ENCODE measurements around the gene SIK2. TPM values are rescaled to one million over a fixed set of nuclear protein-coding genes. Genes with fewer than 3 reads are reported as not detected.

The SIK2 gene
- total and polyA plus RNA-seq, 2 donors (not counting 1 experiment from before 2014, with no cell fraction given): 4.9 to 21.8 TPM

GRCh38 chr11:111641339-111642015 is 39.2 kb downstream of the SIK2 start:
- Histone ChIP-seq H3K9me3 (ENCODE audit: control extremely low read depth in 1 of 3, control insufficient read depth in 2 of 3, insufficient read depth in 1 of 3, low read length in 2 of 3) (peaks cover 0 to 2% (median 0%) of the 10 kb centered on the region in 3 donors), H3K27me3 (replicated peaks in 1 of 4; ENCODE audit: control extremely low read depth in 1 of 4, control insufficient read depth in 3 of 4, insufficient read depth in 4 of 4, low read length in 3 of 4) (no peaks in the 10 kb centered on the region), H3K4me1 (ENCODE audit: control insufficient read depth in 2 of 2, insufficient read depth in 2 of 2, low read length in 2 of 2) (no peaks in the 10 kb centered on the region), H3K36me3 (replicated peaks in 1 of 2; ENCODE audit: control extremely low read depth in 1 of 2, control insufficient read depth in 1 of 2, extremely low read depth in 1 of 2, insufficient read depth in 2 of 2, low read length in 1 of 2) (peaks cover 1 to 10% of the 10 kb centered on the region in 2 experiments), H3K9ac (ENCODE audit: low read length) (no peak overlapping the region), H3K4me3 (ENCODE audit: control extremely low read depth in 1 of 5, extremely low read depth in 1 of 5, insufficient read depth in 1 of 5, low read depth in 2 of 5, low read length in 4 of 5) (no peak overlapping the region), H3K79me2 (ENCODE audit: control insufficient read depth, insufficient read depth, low read length) (peaks cover 33% of the 10 kb centered on the region), H4K20me1 (ENCODE audit: control insufficient read depth, insufficient read depth, low read length, poor library complexity, severe bottlenecking) (no peaks in the 10 kb centered on the region), H3K4me2 (replicated peaks; ENCODE audit: low read depth, low read length, poor library complexity, severe bottlenecking) (no peak overlapping the region), H3K27ac (ENCODE audit: low read length in 2 of 2) (no peak overlapping the region), H2AFZ (ENCODE audit: insufficient read depth, low read depth, low read length, poor library complexity, severe bottlenecking) (no peak overlapping the region)
- DNase-seq: no peak
- H3K4me3 Mint-ChIP-seq: no peak overlapping the region
- ChIA-PET CTCF (interaction anchor here (1.2 kb wide), 1 partner anchor 10 kb away, joined by 3 read pairs; no protein-coding TSS in a partner anchor), POLR2A (no interaction called here)
- TF ChIP-seq EZH2 (IDR thresholded peaks at IDR 0.05; ENCODE audit: borderline replicate concordance, insufficient read depth, low read depth, low read length, poor library complexity, severe bottlenecking) (no peak), CTCF (IDR thresholded peaks at IDR 0.05) (no peak)
- H3K9me3 Mint-ChIP-seq (ENCODE audit: insufficient read depth): no peaks in the 10 kb centered on the region
- WGBS (ENCODE audit: insufficient coverage): no CpG with 5 or more reads among the region's 2 CpGs
- intact Hi-C loops (cut with micrococcal nuclease): no loop called here
- peaks cover 12% of the 10 kb centered on the region for H3K4me1 Mint-ChIP-seq
- no peak for ATAC-seq (ENCODE audit: low read depth)
- H3K27me3 Mint-ChIP-seq: no peaks in the 10 kb centered on the region
- no peak overlapping the region for H3K27ac Mint-ChIP-seq

- no CpG with 5 or more reads among the region's 1 CpG for WGBS (ENCODE audit: insufficient coverage)
- Histone ChIP-seq H3K4me2 (replicated peaks; ENCODE audit: low read depth, low read length, poor library complexity, severe bottlenecking) (no peak overlapping the region), H3K36me3 (replicated peaks in 1 of 2; ENCODE audit: control extremely low read depth in 1 of 2, control insufficient read depth in 1 of 2, extremely low read depth in 1 of 2, insufficient read depth in 2 of 2, low read length in 1 of 2) (peaks cover 1 to 10% of the 10 kb centered on the region in 2 experiments), H3K9me3 (ENCODE audit: control extremely low read depth in 1 of 3, control insufficient read depth in 2 of 3, insufficient read depth in 1 of 3, low read length in 2 of 3) (peaks cover 0 to 2% (median 0%) of the 10 kb centered on the region in 3 donors), H4K20me1 (ENCODE audit: control insufficient read depth, insufficient read depth, low read length, poor library complexity, severe bottlenecking) (no peaks in the 10 kb centered on the region), H2AFZ (ENCODE audit: insufficient read depth, low read depth, low read length, poor library complexity, severe bottlenecking) (no peak overlapping the region), H3K27me3 (replicated peaks in 1 of 4; ENCODE audit: control extremely low read depth in 1 of 4, control insufficient read depth in 3 of 4, insufficient read depth in 4 of 4, low read length in 3 of 4) (no peaks in the 10 kb centered on the region), H3K27ac (ENCODE audit: low read length in 2 of 2) (no peak overlapping the region), H3K79me2 (ENCODE audit: control insufficient read depth, insufficient read depth, low read length) (peaks cover 33% of the 10 kb centered on the region), H3K4me1 (ENCODE audit: control insufficient read depth in 2 of 2, insufficient read depth in 2 of 2, low read length in 2 of 2) (no peaks in the 10 kb centered on the region), H3K4me3 (ENCODE audit: control extremely low read depth in 1 of 5, extremely low read depth in 1 of 5, insufficient read depth in 1 of 5, low read depth in 2 of 5, low read length in 4 of 5) (no peak overlapping the region), H3K9ac (ENCODE audit: low read length) (no peak overlapping the region)
- Mint-ChIP-seq H3K27me3 (no peaks in the 10 kb centered on the region), H3K4me1 (peaks cover 12% of the 10 kb centered on the region), H3K9me3 (ENCODE audit: insufficient read depth) (no peaks in the 10 kb centered on the region), H3K27ac (no peak overlapping the region), H3K4me3 (no peak overlapping the region)
- intact Hi-C loops (cut with micrococcal nuclease): no loop called here
- CTCF ChIA-PET: no interaction called here
- TF ChIP-seq EZH2 (IDR thresholded peaks at IDR 0.05; ENCODE audit: borderline replicate concordance, insufficient read depth, low read depth, low read length, poor library complexity, severe bottlenecking): no peak
- TF ChIP-seq CTCF (IDR thresholded peaks at IDR 0.05): no peak
- ATAC-seq (ENCODE audit: low read depth) (no peak), DNase-seq (no peak)
- POLR2A ChIA-PET: no interaction called here
Observed at GRCh38 chr11:111642542-111642941, 40.3 kb downstream of the SIK2 start.
